Neural cell (in vitro differentiated cells): ENCODE results near the gene VKORC1. TPM values are rescaled to one million over a fixed set of nuclear protein-coding genes. Genes with fewer than 3 reads are reported as not detected.

Experiments
- H2AFZ ChIP-seq: fragments of 200-600, 300-800 bp; sonication (generic), shearing (Covaris generic); 2 replicates; pipeline ENCODE4 v1.6.0; 2014; ENCODE audit warnings: low read depth, mild to moderate bottlenecking, antibody characterized with exemption, low read length, moderate library complexity
- H3F3A ChIP-seq: fragments of 200-600 bp; shearing (Covaris generic); 2 replicates; pipeline ENCODE4 v1.6.1; 2016; ENCODE audit warnings: mild to moderate bottlenecking, moderate library complexity, mixed read lengths, antibody characterized with exemption, low read length; ENCODE audit not compliant: insufficient read depth, poor library complexity, severe bottlenecking
- H3K27ac ChIP-seq: fragments of 200-600, 300-800 bp; sonication (generic), shearing (Covaris generic); 2 replicates; pipeline ENCODE4 v1.5.1; 2014; ENCODE audit warnings: mild to moderate bottlenecking, low read length, moderate library complexity
- H3K27me3 ChIP-seq: fragments of 300-800, 200-600 bp; sonication (generic), shearing (Covaris generic); 2 replicates; pipeline ENCODE4 v1.6.0; 2014; ENCODE audit warnings: mild to moderate bottlenecking, low read depth, low read length, moderate library complexity; ENCODE audit not compliant: insufficient read depth
- H3K36me3 ChIP-seq: fragments of 300-800, 200-600 bp; sonication (generic), shearing (Covaris generic); 2 replicates; pipeline ENCODE4 v1.5.1; 2014; ENCODE audit warnings: mild to moderate bottlenecking, antibody characterized with exemption, low read length, moderate library complexity; ENCODE audit not compliant: insufficient read depth
- H3K4me2 ChIP-seq: fragments of 300-800, 200-600 bp; sonication (generic), shearing (Covaris generic); 2 replicates; pipeline ENCODE4 v1.6.0; 2014; ENCODE audit warnings: mild to moderate bottlenecking, low read length
- H3K4me3 ChIP-seq: fragments of 300-800, 200-600 bp; sonication (generic), shearing (Covaris generic); 2 replicates; pipeline ENCODE4 v1.5.1; 2014; ENCODE audit warnings: mild to moderate bottlenecking, low read length, moderate library complexity
- H3K79me2 ChIP-seq: fragments of 200-600 bp; shearing (Covaris generic); replicated peaks from 2 replicates; pipeline ENCODE4 v1.6.0; 2014; ENCODE audit warnings: mild to moderate bottlenecking, low read length, moderate library complexity; ENCODE audit not compliant: insufficient read depth
- H3K9ac ChIP-seq: fragments of 300-800, 200-600 bp; sonication (generic), shearing (Covaris generic); 2 replicates; pipeline ENCODE4 v1.6.1; 2016; ENCODE audit warnings: mild to moderate bottlenecking, low read length, mixed read lengths
- H3K9me2 ChIP-seq: fragments of 200-600 bp; shearing (Covaris generic); 2 replicates; pipeline ENCODE4 v1.6.1; 2016; ENCODE audit warnings: mild to moderate bottlenecking, low read length, mixed read lengths; ENCODE audit not compliant: insufficient read depth
- H3K9me3 ChIP-seq: fragments of 200-600, 300-800 bp; sonication (generic), shearing (Covaris generic); 2 replicates; pipeline ENCODE4 v1.6.1; 2016; ENCODE audit warnings: mild to moderate bottlenecking, mixed run types, low read length, moderate library complexity, mixed read lengths
- H4K20me1 ChIP-seq: fragments of 200-600 bp; shearing (Covaris generic); 2 replicates; pipeline ENCODE4 v1.6.1; 2016; ENCODE audit warnings: mild to moderate bottlenecking, mixed run types; ENCODE audit not compliant: insufficient read depth
- CTCF ChIP-seq: fragments of 450-650 bp; IDR thresholded peaks from 2 replicates; pipeline ENCODE4 v1.5.1; 2014; ENCODE audit warnings: antibody characterized with exemption, mild to moderate bottlenecking, moderate library complexity; ENCODE audit not compliant: poor library complexity, severe bottlenecking
- EP300 ChIP-seq: fragments of 450-650 bp; conservative IDR thresholded peaks from 2 replicates; pipeline ENCODE4 v1.6.1; 2014; ENCODE audit warnings: antibody characterized with exemption, mild to moderate bottlenecking, moderate library complexity; ENCODE audit not compliant: poor library complexity, severe bottlenecking
- EZH2 ChIP-seq: fragments of 200-600, 300-800 bp; shearing (Covaris generic), sonication (generic); IDR thresholded peaks from 2 replicates; pipeline ENCODE4 v1.6.1; 2014; ENCODE audit warnings: antibody characterized with exemption, low read length, borderline replicate concordance, mild to moderate bottlenecking; ENCODE audit not compliant: insufficient read depth, poor library complexity, severe bottlenecking
- MXI1 ChIP-seq: fragments of 450-650 bp; conservative IDR thresholded peaks from 2 replicates; pipeline ENCODE4 v1.6.1; 2014; ENCODE audit warnings: antibody characterized with exemption, mild to moderate bottlenecking; ENCODE audit not compliant: poor library complexity, severe bottlenecking
- POLR2AphosphoS5 ChIP-seq: IDR thresholded peaks from 2 replicates; pipeline ENCODE4 v1.6.1; 2012
- RAD21 ChIP-seq: fragments of 450-650 bp; conservative IDR thresholded peaks from 2 replicates; pipeline ENCODE4 v1.6.1; 2014; ENCODE audit warnings: antibody characterized with exemption, mild to moderate bottlenecking, moderate library complexity
- REST ChIP-seq: IDR thresholded peaks from 2 replicates; pipeline ENCODE4 v1.6.1; 2012; ENCODE audit warnings: borderline replicate concordance
- SMC3 ChIP-seq: fragments of 450-650 bp; conservative IDR thresholded peaks from 2 replicates; pipeline ENCODE4 v1.6.1; 2014; ENCODE audit warnings: antibody characterized with exemption, mild to moderate bottlenecking, moderate library complexity; ENCODE audit not compliant: poor library complexity
- TAF1 ChIP-seq: IDR thresholded peaks from 2 replicates; pipeline ENCODE4 v1.6.1; 2012; ENCODE audit warnings: low read depth
- polyA minus RNA-seq: library from RNA; depleted of rRNA, polyadenylated mRNA; stranded (reverse); fragments of >200 nt; gene quantifications from 2 replicates; pipeline ENCODE4 v1.2.3, GENCODE V29; 2014
- polyA plus RNA-seq: library from polyadenylated mRNA; depleted of rRNA; stranded (reverse); fragments of >200 nt; gene quantifications from 2 replicates; pipeline ENCODE4 v1.2.3, GENCODE V29; 2014

The VKORC1 gene
- polyA plus RNA-seq (103 and 105 TPM in 2 replicates), polyA minus RNA-seq (54.8 and 57.8 TPM in 2 replicates)

GRCh38 chr16:31094424-31095120 is at the start of gene VKORC1:
VKORC1 (minus strand) TSS chr16:31094797; CDS start chr16:31094729, 68 bp downstream.
- Histone ChIP-seq H3K36me3 (no peaks in the 10 kb centered on the region), H2AFZ (peak within 1 kb of the TSS; percentile 75), H3K27me3 (no peaks in the 10 kb centered on the region), H3K9me3 (no peaks in the 10 kb centered on the region), H3K9me2 (no peaks in the 10 kb centered on the region), H3K79me2 (peaks cover 11% of the 10 kb centered on the region), H3F3A (no peaks in the 10 kb centered on the region), H3K4me3 (peak within 1 kb of the TSS; percentile 99), H3K4me2 (peak within 1 kb of the TSS; percentile 87), H3K9ac (peak within 1 kb of the TSS; percentile 91), H3K27ac (peak within 1 kb of the TSS; percentile 90), H4K20me1 (no peaks in the 10 kb centered on the region)
- TF ChIP-seq MXI1 (peak; percentile 97), REST (peak; percentile 92), TAF1 (peak; percentile 91), POLR2AphosphoS5 (peak; percentile 83), CTCF (peak; percentile 37), RAD21 (peak; percentile 53), EP300 (peak; percentile 79), SMC3 (peak; percentile 63), EZH2 (no peak)

- Histone ChIP-seq H3K79me2 (no peaks in the 10 kb centered on the region), H3K36me3 (no peaks in the 10 kb centered on the region), H3K27ac (no peak overlapping the region), H3K27me3 (no peaks in the 10 kb centered on the region), H3K4me3 (no peak overlapping the region), H3K9me2 (no peaks in the 10 kb centered on the region), H3F3A (no peaks in the 10 kb centered on the region), H3K9me3 (no peaks in the 10 kb centered on the region), H2AFZ (no peak overlapping the region), H3K4me2 (no peak overlapping the region), H4K20me1 (no peaks in the 10 kb centered on the region), H3K9ac (no peak overlapping the region)
- TF ChIP-seq CTCF (no peak), EP300 (no peak), POLR2AphosphoS5 (no peak), EZH2 (no peak), SMC3 (no peak), RAD21 (no peak), TAF1 (no peak), MXI1 (no peak), REST (no peak)
These were observed 49.1 kb upstream of the VKORC1 start for GRCh38 chr16:31143694-31144148.
